Left kidney (tissue), 2 donors: Measurements from ENCODE around the gene EXOC3. TPM values are rescaled to one million over a fixed set of nuclear protein-coding genes. Genes with fewer than 3 reads are reported as not detected.

ENCODE experiments used
- DNase-seq: peaks from one replicate; pipeline ENCODE4 v3.0.0-alpha.2; 2013
- polyA plus RNA-seq: library from polyadenylated mRNA; unstranded; fragments of 120-200 nt; gene quantifications from one replicate; pipeline ENCODE4 v1.2.1, GENCODE V29; 2013; ENCODE audit not compliant: insufficient read length

The EXOC3 gene
- polyA plus RNA-seq, 1 donor = 67.2 TPM

GRCh38 chr5:455806-456205 is 12.8 kb downstream of the EXOC3 start:
- DNase-seq = no peak

DNA sequence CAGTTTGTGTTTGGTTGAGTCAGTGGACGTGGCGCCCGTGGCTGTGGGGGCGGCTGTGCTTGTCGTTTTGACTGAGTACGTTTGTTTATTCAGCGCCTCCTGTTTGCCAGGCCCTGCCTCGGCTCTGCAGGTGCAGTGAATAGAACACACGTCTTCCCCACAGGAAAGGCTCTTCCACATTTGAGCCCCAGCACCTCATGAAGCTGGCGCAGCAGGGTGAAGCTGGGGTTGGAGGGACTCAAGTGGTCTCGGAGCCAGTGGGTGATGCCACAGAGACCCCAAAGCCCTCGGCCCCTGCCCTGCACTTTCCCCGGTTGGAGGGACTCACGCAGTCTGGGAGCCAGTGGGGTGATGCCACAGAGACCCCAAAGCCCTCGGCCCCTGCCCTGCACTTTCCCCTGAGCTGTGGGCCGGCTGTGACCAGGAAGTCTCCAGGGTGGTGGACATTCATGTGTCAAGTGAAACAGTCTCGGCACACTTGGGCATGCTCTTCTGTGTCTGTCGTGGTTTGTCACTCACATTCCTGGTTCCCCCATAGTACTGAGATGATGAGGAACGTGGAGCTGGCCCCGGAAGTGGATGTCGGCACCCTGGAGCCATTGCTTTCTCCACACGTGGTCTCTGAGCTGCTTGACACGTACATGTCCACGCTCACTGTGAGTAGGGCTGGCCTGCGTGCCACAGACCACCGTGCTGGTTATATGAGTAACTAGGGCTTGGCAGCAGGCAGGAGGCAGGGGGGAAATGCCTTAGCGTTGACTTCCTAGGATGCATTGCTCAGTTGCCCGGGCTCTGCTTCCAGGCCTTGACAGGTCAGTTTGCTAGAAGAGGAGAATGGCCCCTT is 13.6 kb downstream of the EXOC3 start:
- DNase-seq = no peak

GRCh38 chr5:457195-457961 is 14.4 kb downstream of the EXOC3 start:
- no peak for DNase-seq

DNA sequence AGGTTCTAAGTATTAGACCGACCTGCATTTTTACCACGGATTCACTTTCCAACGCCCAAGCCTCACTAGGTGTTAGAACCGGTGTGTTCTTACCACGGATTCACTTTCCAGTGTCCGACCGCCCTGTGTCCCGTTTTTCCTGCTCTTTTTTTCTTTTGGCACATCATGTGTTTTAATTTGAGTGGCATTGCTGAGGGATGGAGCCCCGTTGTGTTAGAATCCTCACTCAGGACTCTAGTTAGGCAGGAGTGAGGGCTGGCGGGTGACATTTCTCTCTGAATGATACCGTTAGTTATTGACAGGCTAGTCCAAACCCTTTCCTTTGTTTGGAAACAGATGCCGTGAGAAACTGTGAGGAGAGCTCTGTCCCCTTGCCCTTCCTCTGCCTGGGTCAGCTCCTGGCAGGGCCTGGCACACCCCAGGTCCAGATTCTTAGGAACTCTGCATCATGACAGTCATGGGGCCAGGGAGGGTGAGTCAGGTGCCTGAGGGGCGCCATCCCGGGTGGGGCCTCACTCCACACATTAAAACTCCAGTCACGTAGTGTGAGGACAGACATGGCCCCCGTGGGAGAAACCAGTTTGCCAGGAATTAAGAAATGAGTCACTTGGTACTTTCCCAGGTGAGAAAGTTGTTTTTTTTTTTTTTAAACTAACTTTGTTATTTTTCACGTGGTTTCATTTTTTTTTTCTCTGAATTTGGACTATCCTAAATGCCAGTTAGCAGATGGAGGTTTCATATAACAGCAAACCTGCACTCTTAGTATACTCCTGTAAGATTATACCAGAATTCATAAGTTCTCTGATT is 15.8 kb downstream of the EXOC3 start:
- DNase-seq = no peak

DNA sequence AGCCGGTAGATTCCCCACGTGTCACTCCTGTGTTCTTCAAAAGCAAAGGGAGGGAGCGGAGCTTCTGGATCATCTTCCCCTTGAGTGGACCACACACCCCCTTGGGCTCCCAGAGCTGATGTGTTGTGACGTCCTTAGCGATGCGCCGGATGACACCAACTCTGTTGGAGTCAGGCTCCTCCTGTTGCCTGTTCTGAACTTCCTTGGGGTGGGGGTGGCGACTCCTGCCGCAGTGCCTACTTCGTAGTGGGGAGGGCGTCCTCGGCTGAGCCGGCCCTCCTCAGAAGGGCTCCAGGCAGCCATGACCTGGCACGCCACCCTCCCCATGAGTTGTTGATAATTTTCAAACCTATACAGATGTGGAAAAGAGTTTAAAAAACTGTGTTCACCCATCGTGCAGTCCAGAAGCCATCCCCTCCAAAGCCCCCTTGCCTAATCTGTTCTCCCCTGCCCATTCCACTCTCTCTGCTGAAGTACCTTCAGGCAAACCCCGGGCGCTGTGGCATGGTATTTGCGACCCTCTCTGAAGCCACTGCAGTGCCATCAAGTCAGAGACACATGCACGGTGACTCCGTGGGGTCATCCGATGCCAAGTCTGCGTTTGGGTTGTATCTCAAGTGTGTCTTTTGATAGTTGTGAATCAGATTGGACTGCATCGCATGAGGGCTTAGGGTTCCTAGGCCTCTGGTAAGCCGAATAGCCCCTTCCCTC is 16.7 kb downstream of the EXOC3 start:
- DNase-seq = no peak

GRCh38 chr5:460273-460625 is 17.3 kb downstream of the EXOC3 start:
- DNase-seq = no peak

DNA sequence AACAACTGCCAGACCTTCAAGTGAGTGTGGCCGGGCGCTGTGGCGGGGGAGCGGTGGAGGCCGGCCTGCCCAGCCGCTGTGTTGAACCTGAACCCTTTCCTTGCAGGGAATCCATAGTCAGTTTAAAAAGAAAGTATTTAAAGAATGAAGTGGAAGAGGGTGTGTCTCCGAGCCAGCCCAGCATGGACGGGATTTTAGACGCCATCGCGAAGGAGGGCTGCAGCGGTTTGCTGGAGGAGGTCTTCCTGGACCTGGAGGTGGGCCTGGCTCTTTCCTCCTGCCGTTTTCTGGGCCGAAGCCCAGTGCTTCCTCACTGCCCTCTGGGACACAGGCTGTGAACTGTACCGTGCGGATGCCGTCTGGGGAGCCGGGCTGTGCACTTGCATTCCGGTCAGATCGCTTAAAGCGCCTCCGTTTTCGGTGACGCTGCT is 19.1 kb downstream of the EXOC3 start:
- no peak for DNase-seq

GRCh38 chr5:463301-463700 is 20.3 kb downstream of the EXOC3 start:
- no peak for DNase-seq

GRCh38 chr5:463952-464351 is 21.0 kb downstream of the EXOC3 start:
- DNase-seq = no peak

DNA sequence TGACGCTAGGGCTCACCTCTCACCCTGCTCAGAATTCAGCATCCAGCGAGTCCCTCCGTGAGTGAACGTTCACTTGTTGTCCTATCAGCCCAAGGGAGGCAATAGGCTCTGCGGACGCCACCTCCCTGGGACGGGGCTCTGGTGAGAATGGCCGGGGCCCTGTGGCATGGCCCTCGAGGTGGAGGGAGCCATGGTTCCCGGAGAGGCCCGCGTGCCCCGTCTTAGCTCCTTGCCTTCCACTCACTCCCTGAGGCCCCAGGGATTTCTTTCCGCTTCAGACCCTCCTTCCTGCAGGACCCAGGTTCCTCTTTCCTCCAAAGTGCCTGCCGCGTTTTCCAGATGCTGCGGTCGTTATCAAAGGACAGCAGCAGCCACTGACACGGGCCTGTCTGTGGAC is 21.5 kb downstream of the EXOC3 start:
- DNase-seq = no peak

DNA sequence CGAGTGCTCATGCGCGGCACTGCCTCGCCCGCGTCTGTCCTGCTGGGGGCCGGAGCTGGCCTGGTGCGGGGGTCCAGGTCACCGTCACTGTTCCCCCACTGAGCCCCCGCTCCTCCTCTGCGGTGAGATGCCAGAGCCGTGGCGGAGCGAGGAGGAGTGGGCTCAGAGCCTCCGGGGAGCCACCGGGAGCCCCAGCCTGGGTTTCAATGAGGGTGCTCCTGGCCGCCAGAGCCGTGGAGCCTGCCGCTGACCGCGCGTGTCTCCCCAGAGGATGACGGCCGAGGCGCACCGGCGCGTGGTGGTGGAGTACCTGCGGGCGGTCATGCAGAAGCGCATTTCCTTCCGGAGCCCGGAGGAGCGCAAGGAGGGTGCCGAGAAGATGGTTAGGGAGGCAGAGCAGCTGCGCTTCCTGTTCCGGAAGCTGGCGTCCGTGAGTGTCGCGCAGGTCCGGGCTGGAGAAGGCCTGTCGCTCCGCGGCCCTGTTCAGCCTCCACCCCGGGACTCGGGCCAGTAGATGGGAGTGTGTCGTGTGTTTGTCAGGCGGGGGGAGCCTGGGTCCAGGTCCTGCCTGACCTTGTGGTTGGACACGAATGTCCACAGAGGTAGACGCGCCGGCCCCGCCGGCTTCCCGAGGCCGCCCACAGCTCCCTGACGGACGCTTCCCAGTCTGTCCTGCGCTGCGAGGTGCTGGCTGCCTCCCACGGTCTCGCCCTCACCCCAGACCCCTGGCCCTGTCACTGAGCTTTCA is 22.0 kb downstream of the EXOC3 start:
- DNase-seq = no peak

DNA sequence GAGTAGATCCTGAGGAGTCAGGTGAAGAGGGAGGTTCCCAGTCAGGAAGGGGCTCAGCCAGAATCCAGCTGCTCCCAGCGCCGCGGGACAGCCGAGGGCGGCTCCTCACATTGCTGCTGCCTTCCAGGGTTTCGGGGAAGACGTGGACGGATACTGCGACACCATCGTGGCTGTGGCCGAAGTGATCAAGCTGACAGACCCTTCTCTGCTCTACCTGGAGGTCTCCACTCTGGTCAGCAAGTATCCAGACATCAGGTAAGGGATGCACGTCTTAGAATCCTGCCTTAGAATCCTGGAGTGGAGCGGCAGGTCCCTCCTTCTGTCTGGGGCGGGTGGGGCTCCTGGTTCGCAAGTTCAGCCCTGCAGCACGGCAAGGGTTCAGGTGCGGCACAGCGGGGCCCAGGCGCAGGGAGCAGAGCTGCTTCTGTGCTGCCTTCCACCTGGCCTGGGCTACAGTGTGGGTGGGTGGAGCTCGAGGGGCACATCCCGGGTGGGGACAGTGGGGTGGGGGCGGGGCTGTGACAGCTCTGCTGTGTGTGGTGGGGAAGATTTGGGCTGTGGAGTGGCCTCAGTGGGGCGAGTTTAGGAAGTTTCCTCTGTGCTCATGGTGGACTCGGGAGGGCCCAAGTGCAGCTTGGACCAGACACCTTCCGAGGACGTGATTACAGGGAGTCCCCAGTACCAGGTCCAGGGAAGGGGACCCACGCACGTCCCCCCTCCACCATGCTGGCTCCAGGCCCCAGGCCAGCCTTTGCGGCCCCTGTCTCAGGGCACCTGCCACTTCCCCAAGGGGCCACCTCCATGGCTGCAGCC is 22.8 kb downstream of the EXOC3 start:
- DNase-seq = no peak

GRCh38 chr5:466661-467310 is 23.8 kb downstream of the EXOC3 start:
- DNase-seq = no peak

DNA sequence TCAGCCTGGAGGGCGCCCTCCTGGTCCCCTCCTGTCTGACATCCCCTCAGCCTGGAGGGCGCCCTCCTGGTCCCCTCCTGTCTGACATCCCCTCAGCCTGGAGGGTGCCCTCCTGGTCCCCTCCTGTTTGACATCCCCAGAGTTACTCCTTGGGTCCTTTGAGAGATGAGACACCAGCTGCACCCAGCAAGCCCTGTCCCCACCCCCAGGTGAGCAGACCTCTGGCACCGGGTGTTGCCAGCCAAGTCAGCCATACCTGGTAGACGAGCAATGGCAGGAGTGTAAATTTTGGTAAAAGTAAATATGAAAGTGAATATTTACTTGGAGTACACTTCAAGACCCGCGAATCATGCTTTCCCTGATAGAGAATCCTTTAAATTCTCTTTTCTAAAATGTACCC is 25.4 kb downstream of the EXOC3 start:
- no peak for DNase-seq

DNA sequence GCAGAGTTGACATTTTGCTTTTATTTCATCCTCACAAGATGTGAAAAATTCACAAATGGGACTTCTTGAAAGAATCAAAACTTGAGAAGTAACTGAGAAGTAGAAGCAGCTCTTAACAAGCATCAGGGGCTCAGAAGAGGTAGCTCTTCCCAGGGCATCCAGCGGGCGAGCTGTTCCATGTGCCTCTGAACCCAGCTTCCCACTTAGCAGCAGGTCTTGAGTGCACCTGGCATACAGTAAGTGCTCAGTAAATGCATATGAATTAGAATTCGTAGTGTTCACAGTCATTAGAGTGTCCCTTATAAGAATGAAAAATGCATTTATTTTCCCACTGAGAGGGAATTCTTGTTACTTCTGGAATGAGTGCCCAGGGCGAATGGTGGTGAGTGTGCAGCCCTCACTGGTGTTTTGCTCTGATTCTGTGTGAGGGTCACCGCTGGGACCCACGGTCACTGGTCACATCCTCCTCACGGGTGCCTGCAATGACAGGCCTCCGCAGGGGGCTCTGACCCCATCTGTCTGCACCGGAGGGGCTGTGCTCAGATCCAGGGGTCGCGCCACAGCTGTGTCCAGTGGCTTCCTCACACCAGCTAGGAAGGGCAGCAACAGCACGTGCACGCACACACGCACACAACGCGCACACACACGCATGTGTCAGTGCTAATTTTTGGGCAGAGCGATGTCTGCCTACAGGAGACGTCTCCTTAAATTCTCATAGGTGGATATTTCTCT is 26.9 kb downstream of the EXOC3 start:
- no peak for DNase-seq

DNA sequence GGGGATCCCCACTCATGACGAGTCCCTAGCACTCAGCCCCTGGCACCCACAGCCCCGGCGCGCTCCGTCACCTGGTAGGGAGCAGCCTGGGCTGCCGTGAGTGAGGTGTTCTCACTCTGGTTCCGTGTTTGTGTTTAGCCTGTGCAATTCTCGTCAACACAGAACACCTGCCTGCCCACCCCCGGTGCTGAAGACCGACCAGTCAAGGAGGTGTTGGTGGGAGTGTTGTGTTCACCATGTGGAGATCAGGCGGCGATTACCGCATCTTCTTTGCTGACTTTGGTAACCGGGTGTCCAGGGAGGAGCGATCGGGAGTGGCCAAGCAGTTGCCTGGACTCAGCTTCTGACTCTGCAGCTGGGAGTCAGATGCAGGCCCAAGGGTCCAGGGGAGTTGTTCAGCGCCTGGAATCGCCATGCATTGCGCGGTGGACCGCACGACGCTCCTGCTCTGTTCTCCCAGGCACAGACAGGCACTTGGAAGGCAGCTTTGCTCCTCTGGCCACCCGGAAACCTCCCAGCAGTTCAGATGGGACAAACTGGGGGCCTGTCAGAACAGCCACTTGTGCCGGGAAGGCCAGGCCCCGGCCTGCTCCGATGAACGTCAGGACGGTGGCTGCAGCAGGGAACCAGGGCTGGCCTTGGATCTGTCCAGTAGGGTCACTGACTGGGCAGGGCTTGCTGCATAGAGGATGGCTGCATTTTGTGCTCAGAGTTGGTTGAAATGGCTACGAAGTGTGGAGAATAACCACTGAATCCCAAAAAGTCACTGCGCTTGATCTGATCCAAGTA is 28.2 kb downstream of the EXOC3 start:
- DNase-seq = no peak

DNA sequence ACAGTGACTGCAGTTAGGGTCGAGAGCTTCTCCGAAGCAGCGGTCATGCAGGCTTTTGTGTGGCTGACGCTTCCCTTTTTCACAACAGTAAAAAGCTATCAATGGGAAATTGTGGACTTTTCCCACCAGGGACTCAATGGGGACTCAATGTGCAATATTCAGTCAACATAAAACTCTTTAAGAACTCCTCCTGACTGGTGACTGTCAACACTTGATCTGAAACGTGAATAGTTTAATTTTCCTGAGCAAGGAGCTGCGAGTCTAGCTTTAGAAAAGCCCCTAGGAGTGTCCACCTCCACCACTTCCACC is 28.7 kb downstream of the EXOC3 start:
- DNase-seq = no peak

DNA sequence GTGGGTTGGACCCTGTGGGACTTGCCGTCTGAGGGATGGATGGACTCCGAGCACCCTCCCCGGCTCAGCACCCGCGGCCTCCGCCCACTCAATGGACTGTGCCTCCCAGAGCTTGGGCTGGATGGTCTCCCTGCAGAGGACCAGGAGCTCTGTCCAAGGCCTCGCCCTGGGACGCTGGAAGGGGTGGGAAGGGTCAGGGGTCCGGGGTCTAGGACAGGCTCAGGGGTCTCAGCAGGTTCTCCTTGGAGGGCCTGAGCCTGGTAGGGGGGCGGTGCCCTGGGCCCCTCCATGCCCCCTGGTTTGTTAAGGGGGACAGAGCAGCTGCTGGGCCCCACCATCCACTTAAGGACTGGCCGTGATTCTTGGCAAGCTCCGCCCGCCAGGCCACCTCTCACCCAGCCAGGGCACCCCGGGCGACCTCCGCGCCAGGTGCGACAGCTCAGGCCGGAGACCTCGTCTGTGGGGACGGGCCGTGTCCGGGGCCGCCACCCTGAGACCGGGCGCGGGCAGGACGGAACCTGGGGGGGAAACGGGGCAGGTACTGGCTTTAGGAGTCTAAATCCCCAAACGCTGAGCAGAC is 29.2 kb downstream of the EXOC3 start:
- no peak for DNase-seq
